Liver (tissue), 9 donors: ENCODE data around the gene ZNF599. TPM values are rescaled to one million over a fixed set of nuclear protein-coding genes. Genes with fewer than 3 reads are reported as not detected.

Source experiments
- DNase-seq: peaks from one replicate; pipeline ENCODE4 v3.0.0-alpha.2; 2017; ENCODE audit warnings: low spot score
- H3K27ac ChIP-seq, 2 donors: one replicate each; pipeline ENCODE4 v1.7.0; 2013; ENCODE audit warnings: inconsistent platforms in 2 of 2, low read length in 2 of 2, control low read depth in 1 of 2, low read depth in 1 of 2, mild to moderate bottlenecking in 1 of 2
- H3K27me3 ChIP-seq, 4 donors: one replicate each; pipeline versions ENCODE4 v1.6.1 to v1.7.0; 2013; ENCODE audit warnings: low read length in 3 of 4, inconsistent platforms in 1 of 4, mild to moderate bottlenecking in 1 of 4, moderate library complexity in 1 of 4; ENCODE audit not compliant: control insufficient read depth in 4 of 4, insufficient read depth in 4 of 4
- H3K36me3 ChIP-seq, 4 donors: one replicate each; pipeline versions ENCODE4 v1.6.1 to v1.7.0; 2013; ENCODE audit warnings: low read length in 3 of 4, mild to moderate bottlenecking in 3 of 4, low read depth in 1 of 4, moderate library complexity in 1 of 4; ENCODE audit not compliant: control insufficient read depth in 4 of 4, insufficient read depth in 3 of 4
- H3K4me1 ChIP-seq, 4 donors: one replicate each; pipeline versions ENCODE4 v1.6.1 to v1.7.0; 2013; ENCODE audit warnings: low read length in 3 of 4, mild to moderate bottlenecking in 3 of 4, moderate library complexity in 1 of 4; ENCODE audit not compliant: control insufficient read depth in 4 of 4, insufficient read depth in 4 of 4
- H3K4me3 ChIP-seq, 3 donors: one replicate each; pipeline versions ENCODE4 v1.6.1 to v1.7.0; 2013; ENCODE audit warnings: low read length in 3 of 3, control low read depth in 1 of 3, low read depth in 1 of 3, mild to moderate bottlenecking in 1 of 3
- H3K9ac ChIP-seq, 2 donors: one replicate each; pipeline ENCODE4 v1.7.0; 2013; ENCODE audit warnings: low read length in 2 of 2, mild to moderate bottlenecking in 2 of 2, moderate library complexity in 2 of 2, control low read depth in 1 of 2, low read depth in 1 of 2
- H3K9me3 ChIP-seq, 4 donors: one replicate each; pipeline versions ENCODE4 v1.6.1 to v1.7.0; 2013; ENCODE audit warnings: low read length in 3 of 4; ENCODE audit not compliant: control insufficient read depth in 4 of 4
- ATF3 ChIP-seq: IDR thresholded peaks from 2 replicates; pipeline ENCODE4 v1.6.1; 2016; ENCODE audit warnings: antibody characterized with exemption
- CTCF ChIP-seq: fragments of 150-350 bp; IDR thresholded peaks from 2 replicates; pipeline ENCODE4 v1.5.1; 2017; ENCODE audit warnings: improper control_type of control experiment, low read depth, low read length; ENCODE audit not compliant: missing input control
- EGR1 ChIP-seq, 2 donors: IDR thresholded peaks; 2 replicates each; pipeline ENCODE4 v1.6.1; 2016 to 2018; ENCODE audit warnings: antibody characterized with exemption in 2 of 2, low read depth in 2 of 2
- FOXA1 ChIP-seq: IDR thresholded peaks from 2 replicates; pipeline ENCODE4 v1.6.1; 2016; ENCODE audit warnings: antibody characterized with exemption
- FOXA2 ChIP-seq: IDR thresholded peaks from 2 replicates; pipeline ENCODE4 v1.6.1; 2016; ENCODE audit warnings: antibody characterized with exemption
- GABPA ChIP-seq, 2 donors: IDR thresholded peaks in 1 of 2; conservative IDR thresholded peaks in 1 of 2; 2 replicates each; pipeline ENCODE4 v1.6.1; 2016; ENCODE audit warnings: antibody characterized with exemption in 2 of 2, mild to moderate bottlenecking in 1 of 2, moderate library complexity in 1 of 2
- HNF4A ChIP-seq, 2 donors: conservative IDR thresholded peaks; 2 replicates each; pipeline ENCODE4 v1.6.1; 2016; ENCODE audit warnings: antibody characterized with exemption in 2 of 2, mild to moderate bottlenecking in 2 of 2
- HNF4G ChIP-seq: IDR thresholded peaks from 2 replicates; pipeline ENCODE4 v1.6.1; 2016; ENCODE audit warnings: antibody characterized with exemption
- JUND ChIP-seq, 2 donors: IDR thresholded peaks; 2 replicates each; pipeline ENCODE4 v1.6.1; 2016; ENCODE audit warnings: antibody characterized with exemption in 2 of 2
- MAX ChIP-seq: IDR thresholded peaks from 2 replicates; pipeline ENCODE4 v1.6.1; 2016; ENCODE audit warnings: antibody characterized with exemption
- NR2F2 ChIP-seq: IDR thresholded peaks from 2 replicates; pipeline ENCODE4 v1.6.1; 2016; ENCODE audit warnings: antibody characterized with exemption
- RAD21 ChIP-seq, 2 donors: IDR thresholded peaks; 2 replicates each; pipeline ENCODE4 v1.6.1; 2016; ENCODE audit warnings: antibody characterized with exemption in 2 of 2, mild to moderate bottlenecking in 2 of 2
- REST ChIP-seq: IDR thresholded peaks from 2 replicates; pipeline ENCODE4 v1.6.1; 2016; ENCODE audit warnings: antibody characterized with exemption, mild to moderate bottlenecking
- RXRA ChIP-seq, 2 donors: IDR thresholded peaks; 2 replicates each; pipeline ENCODE4 v1.6.1; 2017 to 2018; ENCODE audit warnings: antibody characterized with exemption in 2 of 2, mild to moderate bottlenecking in 1 of 2
- SP1 ChIP-seq: IDR thresholded peaks from 2 replicates; pipeline ENCODE4 v1.6.1; 2018; ENCODE audit warnings: antibody characterized with exemption, mild to moderate bottlenecking
- TAF1 ChIP-seq: conservative IDR thresholded peaks from 2 replicates; pipeline ENCODE4 v1.6.1; 2016; ENCODE audit warnings: antibody characterized with exemption, mild to moderate bottlenecking
- YY1 ChIP-seq: IDR thresholded peaks from 2 replicates; pipeline ENCODE4 v1.6.1; 2016; ENCODE audit warnings: antibody characterized with exemption, mild to moderate bottlenecking
- ZBTB33 ChIP-seq: IDR thresholded peaks from 2 replicates; pipeline ENCODE4 v1.6.1; 2016; ENCODE audit warnings: antibody characterized with exemption
- WGBS: extraction: QIAGEN DNeasy Blood & Tissue Kit; methylation state at CpG from one replicate; pipeline ENCODE4 v1.1.7; 2013; 5-methylcytosine and 5-hydroxymethylcytosine counted together
- polyA plus RNA-seq, 2 donors: library from polyadenylated mRNA; stranded (reverse) in 1 of 2; unstranded in 1 of 2; fragments of 200-250 nt in 1 of 2; fragments of >200 nt in 1 of 2; fragmentation: Nextera tagmentation in 1 of 2; extraction: Ambion mirVana in 1 of 2; gene quantifications; one replicate each; pipeline versions ENCODE4 v1.2.1 to v1.2.3, GENCODE V29; 2013 to 2015
- total RNA-seq, 2 donors: library from RNA; depleted of rRNA; stranded (reverse); fragments of >200 nt; gene quantifications; one replicate each; pipeline ENCODE4 v1.2.3, GENCODE V29; 2014
- donor health status: healthy.
- donor health status: healthy.
- donor health status: healthy.
- donor health status: healthy.
- donor health status: healthy.

The ZNF599 gene
- total and polyA plus RNA-seq, 4 donors, result 1.5 to 2.6 (median 2.1) TPM

- no peak for TF ChIP-seq CTCF
Measured at GRCh38 chr19:34788074-34788473, 15.1 kb upstream of the ZNF599 start (continued).

GRCh38 chr19:34787059-34787824 is 14.2 kb upstream of the ZNF599 start:
- H3K36me3 ChIP-seq, result no peaks in the 10 kb centered on the region
- 62% methylated on average over 3 of the region's 3 CpGs for WGBS
- no peak overlapping the region for H3K4me3 ChIP-seq
- TF ChIP-seq EGR1 (IDR thresholded peaks at IDR 0.05; ENCODE audit: low read depth in 2 of 2), result no peak
- H3K27me3 ChIP-seq, result no peaks in the 10 kb centered on the region
- no peak for DNase-seq
- H3K9ac ChIP-seq, result no peak overlapping the region
- H3K27ac ChIP-seq, result no peak overlapping the region
- H3K4me1 ChIP-seq, result no peaks in the 10 kb centered on the region
- peaks cover 0 to 14% (median 9%) of the 10 kb centered on the region in 4 donors for H3K9me3 ChIP-seq

GRCh38 chr19:34786236-34786635 is 13.2 kb upstream of the ZNF599 start:
- no peaks in the 10 kb centered on the region for H3K4me1 ChIP-seq
- H3K27ac ChIP-seq, result no peak overlapping the region
- 78% methylated on average over 5 of the region's 5 CpGs for WGBS
- no peaks in the 10 kb centered on the region for H3K36me3 ChIP-seq
- H3K9ac ChIP-seq, result no peak overlapping the region
- TF ChIP-seq JUND (IDR thresholded peaks at IDR 0.05) (no peak), NR2F2 (no peak), RAD21 (IDR thresholded peaks at IDR 0.05) (no peak), RXRA (IDR thresholded peaks at IDR 0.05) (no peak), ATF3 (no peak), SP1 (no peak), CTCF (no peak), FOXA1 (no peak), EGR1 (IDR thresholded peaks at IDR 0.05; ENCODE audit: low read depth in 2 of 2) (no peak), HNF4A (conservative IDR thresholded peaks at IDR 0.05) (no peak), GABPA (IDR thresholded peaks at IDR 0.05 in 1 of 2, conservative IDR thresholded peaks at IDR 0.05 in 1 of 2) (no peak), HNF4G (no peak), REST (no peak), YY1 (no peak), TAF1 (no peak), MAX (no peak), ZBTB33 (no peak), FOXA2 (no peak)
- no peak for DNase-seq
- peaks cover 0 to 12% (median 5%) of the 10 kb centered on the region in 4 donors for H3K9me3 ChIP-seq
- H3K4me3 ChIP-seq, result no peak overlapping the region
- H3K27me3 ChIP-seq, result no peaks in the 10 kb centered on the region
